ENCODE measurements around the gene TLCD5. TPM values are rescaled to one million over a fixed set of nuclear protein-coding genes. Genes with fewer than 3 reads are reported as not detected.

Gene TLCD5
- total RNA-seq, 1 experiment from 2014 or later = 6.0 TPM

- peak overlapping the region; percentile 90 for H3K4me3 ChIP-seq
- H3K36me3 ChIP-seq (ENCODE audit: low read depth) = no peaks in the 10 kb centered on the region
- peaks cover 8% of the 10 kb centered on the region; the same call in 1 of the 2 replicates for H4K20me1 ChIP-seq (ENCODE audit: insufficient read depth)
- peak; percentile 52 to 81 for DNase-seq
- no peaks in the 10 kb centered on the region for H3K9me3 ChIP-seq (ENCODE audit: insufficient read depth, low read depth)
- peak overlapping the region; percentile 93 for H2AFZ ChIP-seq
- peak overlapping the region; percentile 98 for H3K4me2 ChIP-seq
- no peaks in the 10 kb centered on the region for H3K9me2 ChIP-seq (ENCODE audit: insufficient read depth)
- H3K4me1 ChIP-seq (replicated peaks; ENCODE audit: insufficient read depth) = peaks cover 74% of the 10 kb centered on the region
- H3K27ac ChIP-seq = peak overlapping the region; percentile 50
- H3K79me2 ChIP-seq (ENCODE audit: low read depth) = peaks cover 34% of the 10 kb centered on the region
- TF ChIP-seq EZH2 (IDR thresholded peaks at IDR 0.05; ENCODE audit: low read depth) = no peak
- TF ChIP-seq, protein P1, sequence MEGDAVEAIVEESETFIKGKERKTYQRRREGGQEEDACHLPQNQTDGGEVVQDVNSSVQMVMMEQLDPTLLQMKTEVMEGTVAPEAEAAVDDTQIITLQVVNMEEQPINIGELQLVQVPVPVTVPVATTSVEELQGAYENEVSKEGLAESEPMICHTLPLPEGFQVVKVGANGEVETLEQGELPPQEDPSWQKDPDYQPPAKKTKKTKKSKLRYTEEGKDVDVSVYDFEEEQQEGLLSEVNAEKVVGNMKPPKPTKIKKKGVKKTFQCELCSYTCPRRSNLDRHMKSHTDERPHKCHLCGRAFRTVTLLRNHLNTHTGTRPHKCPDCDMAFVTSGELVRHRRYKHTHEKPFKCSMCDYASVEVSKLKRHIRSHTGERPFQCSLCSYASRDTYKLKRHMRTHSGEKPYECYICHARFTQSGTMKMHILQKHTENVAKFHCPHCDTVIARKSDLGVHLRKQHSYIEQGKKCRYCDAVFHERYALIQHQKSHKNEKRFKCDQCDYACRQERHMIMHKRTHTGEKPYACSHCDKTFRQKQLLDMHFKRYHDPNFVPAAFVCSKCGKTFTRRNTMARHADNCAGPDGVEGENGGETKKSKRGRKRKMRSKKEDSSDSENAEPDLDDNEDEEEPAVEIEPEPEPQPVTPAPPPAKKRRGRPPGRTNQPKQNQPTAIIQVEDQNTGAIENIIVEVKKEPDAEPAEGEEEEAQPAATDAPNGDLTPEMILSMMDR (conservative IDR thresholded peaks at IDR 0.05) = peak; percentile 85
- CTCF ChIA-PET = interaction anchor here (0.6 to 1.1 kb wide), 3 partner anchors 10 to 350 kb away, joined by 3 to 10 read pairs (median 4); partner anchors contain the start of gene TLCD5
- BruUV-seq (replicated peaks) = TSS peak; percentile 66
- POLR2A ChIA-PET (ENCODE audit: unreplicated experiment) = interaction anchor here (0.6 kb wide), 2 partner anchors 165 to 1808 kb away, joined by 3 to 4 read pairs; no protein-coding TSS in a partner anchor
- intact Hi-C loops (cut with micrococcal nuclease; ENCODE audit: unreplicated experiment) = loop anchor here (1.0 to 10.0 kb wide), 2 partner anchors 33 to 170 kb away; no protein-coding TSS in a partner anchor
- peaks cover 52% of the 10 kb centered on the region for H3F3A ChIP-seq (ENCODE audit: insufficient read depth, low read depth)
- no peaks in the 10 kb centered on the region for H3K27me3 ChIP-seq (ENCODE audit: insufficient read depth, low read depth)
Measured at GRCh38 chr11:120334894-120335462, 9.9 kb downstream of the TLCD5 start.

GRCh38 chr11:120335556-120335907 is 10.4 kb downstream of the TLCD5 start:
- DNase-seq = no peak
- Histone ChIP-seq H3K27ac (peak overlapping the region; percentile 50), H4K20me1 (ENCODE audit: insufficient read depth) (peaks cover 8% of the 10 kb centered on the region; the same call in 1 of the 2 replicates), H3K9me2 (ENCODE audit: insufficient read depth) (no peaks in the 10 kb centered on the region), H3F3A (ENCODE audit: insufficient read depth, low read depth) (peaks cover 52% of the 10 kb centered on the region), H2AFZ (peak overlapping the region; percentile 93), H3K36me3 (ENCODE audit: low read depth) (no peaks in the 10 kb centered on the region), H3K27me3 (ENCODE audit: insufficient read depth, low read depth) (no peaks in the 10 kb centered on the region), H3K4me2 (peak overlapping the region; percentile 98), H3K9me3 (ENCODE audit: insufficient read depth, low read depth) (no peaks in the 10 kb centered on the region), H3K79me2 (ENCODE audit: low read depth) (peaks cover 40% of the 10 kb centered on the region), H3K4me1 (replicated peaks; ENCODE audit: insufficient read depth) (peaks cover 76% of the 10 kb centered on the region), H3K4me3 (peak overlapping the region; percentile 90)
- POLR2A ChIA-PET (ENCODE audit: unreplicated experiment) = interaction anchor here (0.6 kb wide), 4 partner anchors 45 to 1029 kb away, joined by 3 to 6 read pairs (median 4); no protein-coding TSS in a partner anchor
- intact Hi-C loops (cut with micrococcal nuclease; ENCODE audit: unreplicated experiment) = loop anchor here (1.0 to 10.0 kb wide), 2 partner anchors 33 to 169 kb away; no protein-coding TSS in a partner anchor
- CTCF ChIA-PET = interaction anchor here (0.6 to 1.1 kb wide), 2 partner anchors 10 to 350 kb away, joined by 4 to 10 read pairs; partner anchors contain the start of gene TLCD5
- no TSS peak for BruUV-seq (replicated peaks)
- no peak for TF ChIP-seq EZH2 (IDR thresholded peaks at IDR 0.05; ENCODE audit: low read depth)
- TF ChIP-seq, protein P1 (conservative IDR thresholded peaks at IDR 0.05) = no peak

- CTCF ChIA-PET = interaction anchor here (1.1 kb wide), 1 partner anchor 349 kb away, joined by 4 read pairs; no protein-coding TSS in a partner anchor
- no TSS peak for BruUV-seq (replicated peaks)
- Histone ChIP-seq H3K4me3 (peak within 1 kb of the TSS; percentile 90), H3K9me2 (ENCODE audit: insufficient read depth) (no peaks in the 10 kb centered on the region), H3K27ac (peak within 1 kb of the TSS; percentile 50), H4K20me1 (ENCODE audit: insufficient read depth) (peaks cover 8% of the 10 kb centered on the region; the same call in 1 of the 2 replicates), H3K27me3 (ENCODE audit: insufficient read depth, low read depth) (no peaks in the 10 kb centered on the region), H3F3A (ENCODE audit: insufficient read depth, low read depth) (peaks cover 47% of the 10 kb centered on the region), H3K9me3 (ENCODE audit: insufficient read depth, low read depth) (no peaks in the 10 kb centered on the region), H2AFZ (peak within 1 kb of the TSS; percentile 93), H3K4me1 (replicated peaks; ENCODE audit: insufficient read depth) (peaks cover 76% of the 10 kb centered on the region), H3K79me2 (ENCODE audit: low read depth) (peaks cover 45% of the 10 kb centered on the region), H3K4me2 (peak within 1 kb of the TSS; percentile 98), H3K36me3 (ENCODE audit: low read depth) (no peaks in the 10 kb centered on the region)
- no peak for TF ChIP-seq EZH2 (IDR thresholded peaks at IDR 0.05; ENCODE audit: low read depth)
- TF ChIP-seq, protein P1 (conservative IDR thresholded peaks at IDR 0.05) = peak; percentile 44; the same call in 1 of the 2 replicates
- intact Hi-C loops (cut with micrococcal nuclease; ENCODE audit: unreplicated experiment) = loop anchor here (1.0 to 10.0 kb wide), 3 partner anchors 34 to 169 kb away; no protein-coding TSS in a partner anchor
- peak; percentile 85 to 88 for DNase-seq
- POLR2A ChIA-PET (ENCODE audit: unreplicated experiment) = interaction anchor here (0.5 to 0.6 kb wide), 4 partner anchors 44 to 1029 kb away, joined by 3 to 6 read pairs (median 6); no protein-coding TSS in a partner anchor
Measured at GRCh38 chr11:120335908-120336640, 11.0 kb downstream of the TLCD5 start, which contains the start of gene ARHGEF12. Gene ARHGEF12, plus strand, starts transcription at chr11:120336413. Its CDS starts 831 bp downstream, at chr11:120337244.
